ENCODE data around the gene ZMAT5.

The ZMAT5 gene

GRCh38 chr22:29753808-29754657, 12.8 kb downstream of the ZMAT5 start:
- H3K4me3 ChIP-seq: no peak overlapping the region
- intact Hi-C loops (cut with DNase I; ENCODE audit: low total_unique reads): no loop called here
- peaks cover 0 to 36% (median 7%) of the 10 kb centered on the region in 3 donors for H3K36me3 ChIP-seq
- no peak overlapping the region for H3K27ac ChIP-seq
- TF ChIP-seq CTCF (IDR thresholded peaks at IDR 0.05): no peak
- peaks cover 0 to 2% (median 0%) of the 10 kb centered on the region in 4 donors for H3K4me1 ChIP-seq
- no peak for DNase-seq
- no peaks in the 10 kb centered on the region for H3K9me3 ChIP-seq
- H3K27me3 ChIP-seq: no peaks in the 10 kb centered on the region

DNA sequence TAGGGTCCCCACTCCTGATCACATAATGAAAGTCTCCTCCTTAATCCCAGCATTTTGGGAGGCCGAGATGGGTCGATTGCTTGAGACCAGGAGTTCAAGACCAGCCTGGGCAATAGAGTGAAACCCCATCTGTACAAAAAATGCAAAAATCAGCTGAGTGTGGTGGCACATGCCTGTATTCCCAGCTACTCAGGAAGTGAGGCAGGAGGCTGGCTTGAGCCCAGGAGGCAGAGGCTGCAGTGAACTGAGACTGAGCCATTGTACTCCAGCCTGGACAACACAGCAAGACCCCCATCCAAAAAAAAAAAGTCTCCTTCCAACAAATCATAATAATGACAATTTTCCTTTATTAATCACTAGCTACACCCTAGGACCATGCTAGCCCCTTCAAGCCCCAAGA, 15.1 kb downstream of the ZMAT5 start:
- H3K27ac ChIP-seq: no peak overlapping the region
- intact Hi-C loops (cut with DNase I; ENCODE audit: low total_unique reads): no loop called here

DNA sequence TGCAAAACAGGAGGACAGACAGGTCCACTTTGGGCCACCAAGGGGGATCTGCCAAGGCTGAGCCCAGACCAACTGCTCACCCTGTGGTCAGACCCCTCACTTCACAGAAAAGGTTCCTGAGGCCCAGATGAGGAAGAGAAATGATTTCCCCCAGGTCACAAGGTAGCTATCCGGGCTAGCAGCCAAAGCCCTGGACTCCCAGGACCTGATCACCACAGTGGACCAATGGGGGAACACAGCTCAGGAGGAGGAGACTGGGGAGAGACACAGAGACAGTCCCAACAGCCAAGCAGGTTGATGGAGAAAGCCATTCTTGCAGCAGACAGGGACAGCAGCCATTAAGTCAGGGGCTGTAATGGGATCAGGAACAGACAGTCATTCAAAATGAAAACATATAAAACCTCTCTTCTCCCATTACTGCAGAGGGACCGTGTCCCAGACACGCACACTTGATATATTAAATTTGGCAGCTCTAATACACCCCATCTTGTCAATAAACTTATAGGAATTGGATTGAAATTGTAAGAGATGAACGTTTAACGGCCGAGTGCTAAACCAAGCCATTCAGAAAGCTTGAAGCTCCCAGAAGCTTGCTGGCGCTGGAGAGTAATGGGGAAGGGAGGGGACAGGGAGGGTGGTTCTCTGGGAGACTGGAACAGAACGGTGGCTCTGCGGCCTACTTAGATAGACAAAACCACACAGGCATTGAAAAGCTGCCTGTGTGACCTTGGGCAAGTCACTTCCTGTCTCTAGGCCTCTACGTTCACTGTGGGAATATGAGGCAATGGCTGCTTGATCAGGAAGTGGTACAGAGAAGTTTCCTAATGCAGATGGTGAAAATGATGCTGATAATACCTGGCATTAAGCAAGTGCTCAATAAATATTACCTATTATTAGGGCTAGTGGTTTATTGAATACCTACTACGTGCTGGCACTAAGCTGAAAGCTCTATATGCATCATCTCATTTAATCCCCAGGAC, 16.0 kb downstream of the ZMAT5 start:
- DNase-seq: no peak
- TF ChIP-seq CTCF (IDR thresholded peaks at IDR 0.05): no peak

More for the DNA sequence above, 15.1 kb downstream of the ZMAT5 start:
- Histone ChIP-seq H3K4me1 (no peaks in the 10 kb centered on the region), H3K36me3 (peaks cover 18 to 53% (median 22%) of the 10 kb centered on the region in 3 donors), H3K4me3 (no peak overlapping the region), H3K27me3 (no peaks in the 10 kb centered on the region), H3K9me3 (no peaks in the 10 kb centered on the region)
- TF ChIP-seq CTCF (IDR thresholded peaks at IDR 0.05): no peak
- no peak for DNase-seq

DNA sequence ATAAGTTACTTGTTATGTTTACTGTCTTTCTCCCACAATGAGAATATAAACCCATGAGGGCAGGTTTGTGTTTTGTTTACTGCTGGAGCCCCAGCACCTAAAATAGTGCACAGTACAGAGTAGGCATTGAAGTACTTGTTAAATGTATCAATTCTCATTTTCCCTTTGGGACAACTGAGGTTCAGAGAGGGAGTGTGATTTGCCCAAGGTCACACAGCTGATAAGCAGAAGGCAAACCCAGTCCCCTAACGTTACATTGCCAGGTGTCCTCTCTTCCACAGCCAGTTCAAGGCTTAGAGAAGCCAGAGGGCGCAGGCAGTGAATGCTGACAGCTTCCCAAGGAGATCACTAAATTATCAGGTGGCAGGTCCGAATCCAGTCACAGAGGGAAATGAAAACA, 16.8 kb downstream of the ZMAT5 start:
- Histone ChIP-seq H3K4me1 (no peaks in the 10 kb centered on the region), H3K9me3 (no peaks in the 10 kb centered on the region), H3K27me3 (no peaks in the 10 kb centered on the region), H3K27ac (no peak overlapping the region), H3K36me3 (peaks cover 22 to 69% (median 31%) of the 10 kb centered on the region in 3 donors), H3K4me3 (no peak overlapping the region)
- no peak for TF ChIP-seq CTCF (IDR thresholded peaks at IDR 0.05)
- intact Hi-C loops (cut with DNase I; ENCODE audit: low total_unique reads): no loop called here
- DNase-seq: no peak

More for the DNA sequence above, 16.0 kb downstream of the ZMAT5 start:
- Histone ChIP-seq H3K27ac (no peak overlapping the region), H3K27me3 (no peaks in the 10 kb centered on the region), H3K4me1 (no peaks in the 10 kb centered on the region), H3K9me3 (no peaks in the 10 kb centered on the region), H3K36me3 (peaks cover 22 to 61% (median 25%) of the 10 kb centered on the region in 3 donors), H3K4me3 (no peak overlapping the region)
- intact Hi-C loops (cut with DNase I; ENCODE audit: low total_unique reads): no loop called here

DNA sequence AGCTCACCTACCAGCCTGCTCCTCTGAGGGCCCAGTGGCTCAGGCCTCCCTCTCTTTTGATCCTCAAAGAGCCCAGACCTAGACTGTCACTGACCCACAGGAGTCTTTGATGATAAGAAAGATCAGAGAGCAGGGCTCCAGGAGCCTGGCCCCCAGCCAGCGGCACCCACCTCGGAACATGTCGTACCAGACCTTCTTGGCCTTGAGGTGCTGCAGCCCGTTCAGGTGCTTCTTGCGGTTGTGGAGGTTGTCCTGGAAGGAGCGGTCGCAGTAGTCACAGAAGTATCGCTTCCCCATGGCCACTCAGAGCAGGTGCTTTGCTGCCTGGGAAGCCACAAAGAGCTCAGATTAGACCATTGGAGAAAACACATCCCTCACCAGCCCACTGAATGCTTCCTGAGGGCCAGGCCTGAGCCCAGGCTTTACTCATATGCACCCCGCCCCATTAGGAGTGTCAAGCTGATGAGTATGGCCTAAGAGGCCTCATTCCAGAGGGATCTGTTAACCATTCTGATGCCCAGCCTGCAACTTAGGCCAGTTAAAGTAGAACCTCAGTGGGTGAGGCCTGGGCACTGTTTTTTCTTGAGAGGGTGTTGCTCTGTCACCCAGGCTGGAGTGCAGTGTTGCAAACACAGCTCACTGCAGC, 18.4 kb downstream of the ZMAT5 start:
- H3K27me3 ChIP-seq: no peaks in the 10 kb centered on the region
- no peak overlapping the region for H3K27ac ChIP-seq
- intact Hi-C loops (cut with DNase I; ENCODE audit: low total_unique reads): no loop called here
- no peak for DNase-seq
- H3K9me3 ChIP-seq: no peaks in the 10 kb centered on the region
- peaks cover 22 to 74% (median 31%) of the 10 kb centered on the region in 3 donors for H3K36me3 ChIP-seq
- TF ChIP-seq CTCF (IDR thresholded peaks at IDR 0.05): no peak
- H3K4me3 ChIP-seq: no peak overlapping the region
- no peaks in the 10 kb centered on the region for H3K4me1 ChIP-seq
